VCaP (cell line): Measurements from ENCODE around the gene SLC29A1.

Experiments used
- H3K27ac ChIP-seq: fragments of 450-650 bp; 2 replicates; pipeline ENCODE4 v1.5.1; 2017
- CTCF ChIP-seq: fragments of 450-650 bp; conservative IDR thresholded peaks from 2 replicates; pipeline ENCODE4 v1.5.1; 2017; ENCODE audit warnings: mild to moderate bottlenecking, moderate library complexity

The SLC29A1 gene

GRCh38 chr6:44246663-44247337 lies 23.4 kb downstream of the SLC29A1 start, which contains the start of gene HSP90AB1:
TSS of gene HSP90AB1 (plus strand) at chr6:44247101. CDS start at chr6:44248630, 1,529 bp downstream.
- TF ChIP-seq CTCF, result no peak
- H3K27ac ChIP-seq, result peak within 1 kb of the TSS; percentile 95

- H3K27ac ChIP-seq, result peak overlapping the region; percentile 95
- no peak for TF ChIP-seq CTCF
These were observed 24.2 kb downstream of the SLC29A1 start for GRCh38 chr6:44247338-44248302.

DNA sequence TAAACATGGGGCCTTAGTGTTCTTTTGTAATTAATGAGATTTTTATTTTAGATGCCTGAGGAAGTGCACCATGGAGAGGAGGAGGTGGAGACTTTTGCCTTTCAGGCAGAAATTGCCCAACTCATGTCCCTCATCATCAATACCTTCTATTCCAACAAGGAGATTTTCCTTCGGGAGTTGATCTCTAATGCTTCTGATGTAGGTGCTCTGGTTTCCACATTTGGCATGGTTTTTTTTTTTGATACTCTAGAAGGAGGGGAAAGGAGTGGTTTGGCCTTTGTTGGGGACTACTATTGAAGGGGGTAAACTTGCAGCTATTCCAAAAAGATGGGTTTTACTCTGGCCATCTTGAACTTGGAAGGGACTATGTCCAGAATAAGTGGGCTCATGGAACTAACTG lies 25.2 kb downstream of the SLC29A1 start:
- peak overlapping the region; percentile 95; the same call in 1 of the 2 replicates for H3K27ac ChIP-seq
- TF ChIP-seq CTCF, result no peak

DNA sequence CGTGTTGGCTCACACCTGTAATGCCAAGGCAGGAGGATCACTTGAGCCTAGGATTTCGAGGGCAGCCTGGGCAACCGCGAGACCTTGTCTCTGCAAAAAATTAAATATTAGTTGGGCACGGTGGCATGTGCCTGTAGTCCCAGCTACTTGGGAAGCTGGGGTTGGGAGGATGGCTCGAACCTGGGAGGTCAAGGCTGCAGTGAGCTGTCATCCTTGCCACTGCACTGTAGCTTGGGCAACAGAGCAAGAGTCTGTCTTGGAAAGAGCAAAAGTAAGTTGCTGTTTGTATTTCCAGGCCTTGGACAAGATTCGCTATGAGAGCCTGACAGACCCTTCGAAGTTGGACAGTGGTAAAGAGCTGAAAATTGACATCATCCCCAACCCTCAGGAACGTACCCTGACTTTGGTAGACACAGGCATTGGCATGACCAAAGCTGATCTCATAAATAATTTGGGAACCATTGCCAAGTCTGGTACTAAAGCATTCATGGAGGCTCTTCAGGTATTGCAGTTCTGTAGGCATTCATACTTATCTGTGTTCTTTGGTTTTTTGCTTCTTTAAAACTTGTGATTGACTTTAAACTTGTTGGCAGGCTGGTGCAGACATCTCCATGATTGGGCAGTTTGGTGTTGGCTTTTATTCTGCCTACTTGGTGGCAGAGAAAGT lies 25.8 kb downstream of the SLC29A1 start:
- H3K27ac ChIP-seq, result peak overlapping the region; percentile 95; the same call in 1 of the 2 replicates
- no peak for TF ChIP-seq CTCF

DNA sequence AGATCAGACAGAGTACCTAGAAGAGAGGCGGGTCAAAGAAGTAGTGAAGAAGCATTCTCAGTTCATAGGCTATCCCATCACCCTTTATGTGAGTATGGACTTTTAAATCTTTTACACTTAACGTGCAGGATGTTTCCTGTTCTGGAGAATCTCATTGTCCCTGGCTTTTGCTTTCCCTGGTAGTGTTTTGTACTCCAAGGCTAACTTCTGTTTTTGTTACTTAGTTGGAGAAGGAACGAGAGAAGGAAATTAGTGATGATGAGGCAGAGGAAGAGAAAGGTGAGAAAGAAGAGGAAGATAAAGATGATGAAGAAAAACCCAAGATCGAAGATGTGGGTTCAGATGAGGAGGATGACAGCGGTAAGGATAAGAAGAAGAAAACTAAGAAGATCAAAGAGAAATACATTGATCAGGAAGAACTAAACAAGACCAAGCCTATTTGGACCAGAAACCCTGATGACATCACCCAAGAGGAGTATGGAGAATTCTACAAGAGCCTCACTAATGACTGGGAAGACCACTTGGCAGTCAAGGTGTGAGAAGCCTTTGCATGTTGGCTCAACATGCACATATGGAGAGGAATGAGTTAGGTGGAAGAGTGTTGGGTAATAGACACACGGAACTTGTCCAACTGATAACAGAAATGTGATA lies 26.8 kb downstream of the SLC29A1 start:
- no peak for TF ChIP-seq CTCF
- peak overlapping the region; percentile 32 for H3K27ac ChIP-seq

- TF ChIP-seq CTCF, result no peak
- H3K27ac ChIP-seq, result peak overlapping the region; percentile 32
These were observed 27.3 kb downstream of the SLC29A1 start for GRCh38 chr6:44250718-44251123.
